ENCODE measurements around the gene AASDH. TPM values are rescaled to one million over a fixed set of nuclear protein-coding genes. Genes with fewer than 3 reads are reported as not detected.

Gene AASDH
- total RNA-seq: 1 to 10 TPM; 6.1 to 6.9 TPM
- long read RNA-seq, partial matches to known transcripts: 0 of 4 reads
- long read RNA-seq, other reads (novel, unspliced or antisense): 2 of 4 reads

GRCh38 chr4:56387023-56388001 lies at the start of gene AASDH:
AASDH (minus strand) TSS chr4:56387491; CDS start chr4:56384299, 3,192 bp downstream.
- intact Hi-C loops (cut with DNase I): no loop called here
- ATAC-seq (peak; percentile 98), DNase-seq (peak; percentile 93)

GRCh38 chr4:56435140-56435926 lies 48.0 kb upstream of the AASDH start, which contains the start of gene PPAT:
PPAT (minus strand) TSS chr4:56435615; CDS start chr4:56435477, 138 bp downstream.
- DNase-seq: peak; percentile 98
- intact Hi-C loops (cut with DNase I): no loop called here
- peak; percentile 95 to 98 for ATAC-seq

- ATAC-seq (peak; percentile 7 to 46), DNase-seq (peak; percentile 60)
- intact Hi-C loops (cut with DNase I): no loop called here
These were observed 47.4 kb upstream of the AASDH start for GRCh38 chr4:56434599-56435139.

GRCh38 chr4:56433280-56433679 lies 46.0 kb upstream of the AASDH start:
- intact Hi-C loops (cut with DNase I): no loop called here
- no peak for ATAC-seq
- DNase-seq: no peak

- DNase-seq (no peak), ATAC-seq (no peak)
- intact Hi-C loops (cut with DNase I): no loop called here
These were observed 42.9 kb upstream of the AASDH start for GRCh38 chr4:56430203-56430602.

- intact Hi-C loops (cut with DNase I): loop anchor here in 1 of 2 donors (10.0 kb wide), 1 partner anchor 408 kb away; no protein-coding TSS in a partner anchor
- DNase-seq (no peak), ATAC-seq (no peak)
These were observed 39.9 kb upstream of the AASDH start for GRCh38 chr4:56427179-56427578.

GRCh38 chr4:56426273-56426672 lies 39.0 kb upstream of the AASDH start:
- ATAC-seq: no peak
- intact Hi-C loops (cut with DNase I): loop anchor here in 1 of 2 donors (10.0 kb wide), 1 partner anchor 409 kb away; no protein-coding TSS in a partner anchor
- DNase-seq: no peak

- DNase-seq (no peak), ATAC-seq (no peak)
- intact Hi-C loops (cut with DNase I): loop anchor here in 1 of 2 donors (10.0 kb wide), 1 partner anchor 409 kb away; no protein-coding TSS in a partner anchor
These were observed 38.2 kb upstream of the AASDH start for GRCh38 chr4:56425518-56425917.

GRCh38 chr4:56424697-56425514 lies 37.6 kb upstream of the AASDH start:
- intact Hi-C loops (cut with DNase I): loop anchor here in 1 of 2 donors (10.0 kb wide), 1 partner anchor 410 kb away; no protein-coding TSS in a partner anchor
- no peak for DNase-seq
- ATAC-seq: peak in 1 of 2 donors; percentile 27

- intact Hi-C loops (cut with DNase I): loop anchor here in 1 of 2 donors (10.0 kb wide), 1 partner anchor 411 kb away; no protein-coding TSS in a partner anchor
- DNase-seq (no peak), ATAC-seq (no peak)
These were observed 36.9 kb upstream of the AASDH start for GRCh38 chr4:56424176-56424575.

GRCh38 chr4:56417396-56417795 lies 30.1 kb upstream of the AASDH start:
- intact Hi-C loops (cut with DNase I): no loop called here
- ATAC-seq: no peak
- no peak for DNase-seq

- ATAC-seq (no peak), DNase-seq (no peak)
- intact Hi-C loops (cut with DNase I): no loop called here
These were observed 29.1 kb upstream of the AASDH start for GRCh38 chr4:56416349-56416748.

GRCh38 chr4:56414135-56414670 lies 26.9 kb upstream of the AASDH start:
- DNase-seq: no peak
- intact Hi-C loops (cut with DNase I): no loop called here

GRCh38 chr4:56410247-56411062 lies 23.2 kb upstream of the AASDH start:
- ATAC-seq: peak; percentile 95 to 98
- intact Hi-C loops (cut with DNase I): no loop called here
- no peak for DNase-seq

More at GRCh38 chr4:56414135-56414670, 26.9 kb upstream of the AASDH start:
- no peak for ATAC-seq

- intact Hi-C loops (cut with DNase I): no loop called here
- DNase-seq (no peak), ATAC-seq (no peak)
These were observed 22.3 kb upstream of the AASDH start for GRCh38 chr4:56409511-56410090.

GRCh38 chr4:56408978-56409377 lies 21.7 kb upstream of the AASDH start:
- no peak for ATAC-seq

GRCh38 chr4:56406151-56406550 lies 18.9 kb upstream of the AASDH start:
- intact Hi-C loops (cut with DNase I): no loop called here
- DNase-seq (no peak), ATAC-seq (no peak)

More at GRCh38 chr4:56408978-56409377, 21.7 kb upstream of the AASDH start:
- no peak for DNase-seq
- intact Hi-C loops (cut with DNase I): no loop called here

Data from left cardiac atrium (tissue), 4 donors.